SK-N-SH (cell line): ENCODE results near the gene TRAF4. TPM values are rescaled to one million over a fixed set of nuclear protein-coding genes. Genes with fewer than 3 reads are reported as not detected.
"Not testable (repeated sequence)": the region's sequence is repeated elsewhere in the genome, so short reads cannot be mapped to it uniquely, and the experiment has no call there.

Experiments used
- CTCF ChIA-PET: fragments of 300-600, 350-600 bp; formaldehyde crosslinking; extraction: SDS; loops from one replicate; lab custom pipeline; 2021; lab: Yijun Ruan, JAX
- POLR2A ChIA-PET: fragments of 350-600 bp; sonication (Branson Sonifier 250); formaldehyde crosslinking; extraction: SDS; loops from one replicate; lab custom pipeline; 2020; ENCODE audit warnings: antibody characterized with exemption, inconsistent platforms; lab: Yijun Ruan, JAX
- DNase-seq: peaks from one replicate; pipeline ENCODE4 v3.0.0; 2012
- H2AFZ ChIP-seq: fragments of 200-600 bp; sonication (generic); 2 replicates; pipeline ENCODE4 v1.8.1; 2016; ENCODE audit warnings: antibody characterized with exemption, mild to moderate bottlenecking, low read depth
- H3F3A ChIP-seq: fragments of 200-600 bp; sonication (generic); replicated peaks from 2 replicates; pipeline ENCODE3; 2016; ENCODE audit warnings: antibody characterized with exemption, mild to moderate bottlenecking; ENCODE audit not compliant: insufficient read depth
- H3K27ac ChIP-seq, 2 experiments: fragments of 200-500 bp in 1 of 2; fragments of 200-600 bp in 1 of 2; sonication (Bioruptor generic) in 1 of 2; sonication (generic), shearing (Covaris generic) in 1 of 2; 2 replicates each; pipeline versions ENCODE4 v1.5.1 to v1.6.1; 2014 to 2016; ENCODE audit warnings: low read depth in 2 of 2, inconsistent platforms in 1 of 2, low read length in 1 of 2, mild to moderate bottlenecking in 1 of 2, mixed read lengths in 1 of 2
- H3K27me3 ChIP-seq: fragments of 200-600 bp; sonication (generic), shearing (Covaris generic); 2 replicates; pipeline ENCODE4 v1.6.1; 2016; ENCODE audit warnings: mixed run types; ENCODE audit not compliant: insufficient read depth
- H3K36me3 ChIP-seq, 2 experiments: fragments of 200-500 bp in 1 of 2; fragments of 200-600 bp in 1 of 2; sonication (Bioruptor generic) in 1 of 2; sonication (generic) in 1 of 2; replicated peaks in 1 of 2; 2 replicates each; pipeline versions ENCODE3 to v1.5.1; 2014 to 2016; ENCODE audit warnings: low read length in 1 of 2, mild to moderate bottlenecking in 1 of 2; ENCODE audit not compliant: insufficient read depth in 2 of 2, control insufficient read depth in 1 of 2
- H3K4me1 ChIP-seq, 2 experiments: fragments of 200-500 bp in 1 of 2; fragments of 200-600 bp in 1 of 2; sonication (Bioruptor generic) in 1 of 2; sonication (generic), shearing (Covaris generic) in 1 of 2; 2 replicates each; pipeline versions ENCODE4 v1.5.1 to v1.6.1; 2014 to 2016; ENCODE audit warnings: low read depth in 1 of 2, low read length in 1 of 2, mixed run types in 1 of 2; ENCODE audit not compliant: insufficient read depth in 2 of 2, control insufficient read depth in 1 of 2
- H3K4me2 ChIP-seq: fragments of 200-600 bp; sonication (generic), shearing (Covaris generic); 2 replicates; pipeline ENCODE4 v1.6.1; 2017; ENCODE audit warnings: mixed run types
- H3K4me3 ChIP-seq, 2 experiments: fragments of 200-500 bp in 1 of 2; fragments of 200-600 bp in 1 of 2; sonication (Bioruptor generic) in 1 of 2; sonication (generic), shearing (Covaris generic) in 1 of 2; 2 replicates each; pipeline versions ENCODE4 v1.5.1 to v1.8.1; 2014 to 2016; ENCODE audit warnings: low read depth in 2 of 2, inconsistent platforms in 1 of 2, low read length in 1 of 2, mild to moderate bottlenecking in 1 of 2, mixed read lengths in 1 of 2, moderate library complexity in 1 of 2
- H3K79me2 ChIP-seq: fragments of 200-600 bp; sonication (generic); 2 replicates; pipeline ENCODE4 v1.8.1; 2017; ENCODE audit warnings: mild to moderate bottlenecking; ENCODE audit not compliant: insufficient read depth
- H3K9ac ChIP-seq: fragments of 200-600 bp; sonication (generic); 2 replicates; pipeline ENCODE4 v1.6.1; 2017; ENCODE audit warnings: mixed run types
- H3K9me2 ChIP-seq: fragments of 200-600 bp; sonication (generic); 2 replicates; pipeline ENCODE4 v1.6.1; 2017; ENCODE audit warnings: mixed run types
- H3K9me3 ChIP-seq: fragments of 200-600 bp; sonication (generic); 2 replicates; pipeline ENCODE4 v1.6.1; 2017; ENCODE audit warnings: mixed run types, mild to moderate bottlenecking, moderate library complexity
- H4K20me1 ChIP-seq: fragments of 200-600 bp; sonication (generic); 2 replicates; pipeline ENCODE4 v1.6.1; 2017; ENCODE audit warnings: mild to moderate bottlenecking, mixed run types; ENCODE audit not compliant: insufficient read depth
- EP300 ChIP-seq, 2 experiments: IDR thresholded peaks; 2 replicates each; pipeline versions ENCODE4 v1.4.0 to v1.6.1; 2012; ENCODE audit warnings: borderline replicate concordance in 1 of 2, low read depth in 1 of 2, low read length in 1 of 2
- EZH2phosphoT487 ChIP-seq: fragments of 200-600 bp; sonication (generic); IDR thresholded peaks from 2 replicates; pipeline ENCODE4 v1.6.1; 2017; ENCODE audit warnings: low read depth, mixed run types, mild to moderate bottlenecking, antibody characterized with exemption, moderate library complexity, borderline replicate concordance
- FOSL2 ChIP-seq: IDR thresholded peaks from 2 replicates; pipeline ENCODE4 v1.4.0; 2012; ENCODE audit warnings: low read depth, mild to moderate bottlenecking, moderate library complexity, borderline replicate concordance
- GATA2 ChIP-seq: sonication (generic); formaldehyde crosslinking; IDR thresholded peaks from 2 replicates; pipeline ENCODE4 v1.5.0; 2020; ENCODE audit warnings: mild to moderate bottlenecking, missing genetic modification reagents
- JUND ChIP-seq: IDR thresholded peaks from 2 replicates; pipeline ENCODE4 v1.4.0; 2012
- NFIC ChIP-seq: IDR thresholded peaks from 2 replicates; pipeline ENCODE4 v1.4.0; 2012; ENCODE audit warnings: borderline replicate concordance
- RCOR1 ChIP-seq: fragments of 150-350 bp; IDR thresholded peaks from 2 replicates; pipeline ENCODE4 v1.6.1; 2017; ENCODE audit warnings: antibody characterized with exemption, low read length
- TEAD4 ChIP-seq: IDR thresholded peaks from 2 replicates; pipeline ENCODE4 v1.4.0; 2012; ENCODE audit warnings: mild to moderate bottlenecking, borderline replicate concordance; ENCODE audit not compliant: insufficient read depth
- WGBS: methylation state at CpG from one replicate; pipeline ENCODE4 v1.1.6; 2017; ENCODE audit warnings: low lambda C conversion rate; 5-methylcytosine and 5-hydroxymethylcytosine counted together
- polyA plus RNA-seq, 3 experiments: library from polyadenylated mRNA; depleted of rRNA; stranded (reverse); fragments of >200 nt; gene quantifications; 2 replicates each; pipeline ENCODE4 v1.2.3, GENCODE V29; 2012
- TF ChIP-seq, protein P1 (sequence below): IDR thresholded peaks from 2 replicates; pipeline ENCODE4; 2012

TRAF4 gene
- polyA plus RNA-seq, 1 of the 3 experiments (the other 2 are of a cell fraction) = 95.7 TPM

- WGBS = 62% methylated on average over 4 of the region's 5 CpGs
- Histone ChIP-seq H3K9me2 (no peaks in the 10 kb centered on the region), H3K27me3 (no peaks in the 10 kb centered on the region), H2AFZ (no peak overlapping the region), H3K9me3 (no peaks in the 10 kb centered on the region), H3K9ac (no peak overlapping the region), H3K36me3 (no peaks in the 10 kb centered on the region), H3K79me2 (no peaks in the 10 kb centered on the region), H3K4me3 (no peak overlapping the region)
- POLR2A ChIA-PET = interaction anchor here (0.8 kb wide), 1 partner anchor 8 kb away, joined by 3 read pairs; the partner anchor contains the start of gene TRAF4
- TF ChIP-seq TEAD4 = no peak
- 0 out of 2 replicates have a peak, but pooled peaks have one; percentile 7 for TF ChIP-seq FOSL2
- TF ChIP-seq NFIC = no peak
- no peak for TF ChIP-seq JUND
- TF ChIP-seq EZH2phosphoT487 = no peak
- TF ChIP-seq, protein P1, sequence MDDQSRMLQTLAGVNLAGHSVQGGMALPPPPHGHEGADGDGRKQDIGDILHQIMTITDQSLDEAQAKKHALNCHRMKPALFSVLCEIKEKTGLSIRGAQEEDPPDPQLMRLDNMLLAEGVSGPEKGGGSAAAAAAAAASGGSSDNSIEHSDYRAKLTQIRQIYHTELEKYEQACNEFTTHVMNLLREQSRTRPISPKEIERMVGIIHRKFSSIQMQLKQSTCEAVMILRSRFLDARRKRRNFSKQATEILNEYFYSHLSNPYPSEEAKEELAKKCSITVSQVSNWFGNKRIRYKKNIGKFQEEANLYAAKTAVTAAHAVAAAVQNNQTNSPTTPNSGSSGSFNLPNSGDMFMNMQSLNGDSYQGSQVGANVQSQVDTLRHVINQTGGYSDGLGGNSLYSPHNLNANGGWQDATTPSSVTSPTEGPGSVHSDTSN = no peak
- TF ChIP-seq EP300 (IDR thresholded peaks at IDR 0.05; ENCODE audit: borderline replicate concordance in 1 of 2, low read depth in 1 of 2, low read length in 1 of 2) = no peak
- TF ChIP-seq GATA2 (CRISPR knock-in tag) = no peak
- TF ChIP-seq RCOR1 = no peak
- TF ChIP-seq, all 33 proteins: peak for 1
- no peak for DNase-seq
- H3K4me1 ChIP-seq = no peaks in the 10 kb centered on the region
- CTCF ChIA-PET = interaction anchor here (1.1 to 1.2 kb wide), 3 partner anchors 9 to 14 kb away, joined by 3 to 8 read pairs (median 5); partner anchors contain the start of gene TLCD1
- H3F3A ChIP-seq = no peaks in the 10 kb centered on the region
- no peaks in the 10 kb centered on the region for H4K20me1 ChIP-seq
- H3K4me2 ChIP-seq = no peak overlapping the region
- no peak overlapping the region for H3K27ac ChIP-seq
These were observed 8.5 kb upstream of the TRAF4 start for GRCh38 chr17:28735242-28735722.

DNA sequence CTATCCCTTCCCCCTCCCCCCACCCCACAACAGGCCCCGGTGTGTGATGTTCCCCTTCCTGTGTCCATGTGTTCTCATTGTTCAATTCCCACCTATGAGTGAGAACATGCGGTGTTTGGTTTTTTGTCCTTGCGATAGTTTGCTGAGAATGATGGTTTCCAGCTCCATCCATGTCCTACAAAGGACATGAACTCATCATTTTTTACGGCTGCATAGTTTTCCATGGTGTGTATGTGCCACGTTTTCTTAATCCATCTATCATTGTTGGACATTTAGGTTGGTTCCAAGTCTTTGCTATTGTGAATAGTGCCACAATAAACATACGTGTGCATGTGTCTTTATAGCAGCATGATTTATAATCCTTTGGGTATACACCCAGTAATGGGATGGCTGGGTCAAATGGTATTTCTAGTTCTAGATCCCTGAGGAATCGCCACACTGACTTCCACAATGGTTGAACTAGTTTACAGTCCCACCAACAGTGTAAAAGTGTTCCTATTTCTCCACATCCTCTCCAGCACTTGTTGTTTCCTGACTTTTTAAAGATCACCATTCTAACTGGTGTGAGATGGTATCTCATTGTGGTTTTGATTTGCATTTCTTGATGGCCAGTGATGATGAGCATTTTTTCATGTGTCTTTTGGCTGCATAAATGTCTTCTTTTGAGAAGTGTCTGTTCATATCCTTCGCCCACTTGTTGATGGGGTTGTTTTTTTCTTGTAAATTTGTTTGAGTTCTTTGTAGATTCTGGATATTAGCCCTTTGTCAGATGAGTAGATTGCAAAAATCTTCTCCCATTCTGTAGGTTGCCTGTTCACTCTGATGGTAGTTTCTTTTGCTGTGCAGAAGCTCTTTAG, 7.7 kb upstream of the TRAF4 start:
- not testable (repeated sequence) for H3K4me2 ChIP-seq, H3F3A ChIP-seq, H3K9me3 ChIP-seq, H2AFZ ChIP-seq, H3K36me3 ChIP-seq, H4K20me1 ChIP-seq, H3K9me2 ChIP-seq, H3K4me3 ChIP-seq, H3K27ac ChIP-seq, H3K27me3 ChIP-seq, H3K79me2 ChIP-seq, H3K4me1 ChIP-seq, H3K9ac ChIP-seq, DNase-seq
- 90% methylated on average over 7 of the region's 8 CpGs for WGBS
- ChIA-PET POLR2A (interaction anchor here (0.8 kb wide), 1 partner anchor 7 kb away, joined by 3 read pairs; the partner anchor contains the start of gene TRAF4), CTCF (interaction anchor here (1.1 to 1.2 kb wide), 2 partner anchors 9 to 11 kb away, joined by 3 to 8 read pairs; partner anchors contain the start of gene TLCD1)
